Epithelial cell of proximal tubule (primary cell): ENCODE measurements around the gene INTS3. TPM values are rescaled to one million over a fixed set of nuclear protein-coding genes. Genes with fewer than 3 reads are reported as not detected.
"Not testable (repeated sequence)": the region's sequence is repeated elsewhere in the genome, so short reads cannot be mapped to it uniquely, and the experiment has no call there.

Source experiments
- DNase-seq: peaks from one replicate; pipeline ENCODE4 v3.0.0-alpha.2; 2011; ENCODE audit warnings: low read depth
- H3K4me3 ChIP-seq: 2 replicates; pipeline ENCODE4 v1.5.1; 2011; ENCODE audit warnings: low read depth, mild to moderate bottlenecking, low read length
- total RNA-seq: library from RNA; depleted of rRNA; stranded (reverse); fragments of >200 nt; gene quantifications from 2 replicates; pipeline ENCODE4 v1.2.3, GENCODE V29; 2015
- TF ChIP-seq, protein P1 (sequence below): conservative IDR thresholded peaks from 2 replicates; pipeline ENCODE4 v1.5.1; 2012; ENCODE audit warnings: low read depth, mild to moderate bottlenecking, low read length

Gene INTS3
- total RNA-seq, 1 donor from 2014 or later: 30.3 TPM

DNA sequence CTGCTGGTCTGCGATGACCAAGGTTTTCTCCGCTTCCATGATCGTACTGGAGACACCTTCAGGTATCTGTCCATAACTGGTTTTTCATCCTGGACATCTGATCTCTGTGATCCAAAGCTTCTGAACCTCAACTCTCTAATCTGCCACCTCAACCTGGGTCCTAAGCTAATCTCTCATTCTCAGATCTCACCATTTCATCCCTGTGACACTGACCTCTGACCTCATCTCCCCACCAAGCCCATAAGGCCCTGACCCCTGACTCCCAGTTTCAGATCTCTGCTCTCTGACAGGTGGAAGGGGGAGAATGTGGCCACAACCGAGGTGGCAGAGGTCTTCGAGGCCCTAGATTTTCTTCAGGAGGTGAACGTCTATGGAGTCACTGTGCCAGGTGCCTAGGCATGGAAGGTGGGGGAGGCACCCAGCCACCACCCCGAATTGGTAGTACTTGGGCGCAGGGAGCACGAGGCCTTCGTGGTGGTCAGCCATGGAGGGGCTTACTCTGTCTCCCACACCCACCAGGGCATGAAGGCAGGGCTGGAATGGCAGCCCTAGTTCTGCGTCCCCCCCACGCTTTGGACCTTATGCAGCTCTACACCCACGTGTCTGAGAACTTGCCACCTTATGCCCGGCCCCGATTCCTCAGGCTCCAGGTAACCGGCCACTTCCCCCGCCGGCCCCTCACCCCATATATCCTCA, 51.1 kb downstream of the INTS3 start:
- TF ChIP-seq, protein P1, sequence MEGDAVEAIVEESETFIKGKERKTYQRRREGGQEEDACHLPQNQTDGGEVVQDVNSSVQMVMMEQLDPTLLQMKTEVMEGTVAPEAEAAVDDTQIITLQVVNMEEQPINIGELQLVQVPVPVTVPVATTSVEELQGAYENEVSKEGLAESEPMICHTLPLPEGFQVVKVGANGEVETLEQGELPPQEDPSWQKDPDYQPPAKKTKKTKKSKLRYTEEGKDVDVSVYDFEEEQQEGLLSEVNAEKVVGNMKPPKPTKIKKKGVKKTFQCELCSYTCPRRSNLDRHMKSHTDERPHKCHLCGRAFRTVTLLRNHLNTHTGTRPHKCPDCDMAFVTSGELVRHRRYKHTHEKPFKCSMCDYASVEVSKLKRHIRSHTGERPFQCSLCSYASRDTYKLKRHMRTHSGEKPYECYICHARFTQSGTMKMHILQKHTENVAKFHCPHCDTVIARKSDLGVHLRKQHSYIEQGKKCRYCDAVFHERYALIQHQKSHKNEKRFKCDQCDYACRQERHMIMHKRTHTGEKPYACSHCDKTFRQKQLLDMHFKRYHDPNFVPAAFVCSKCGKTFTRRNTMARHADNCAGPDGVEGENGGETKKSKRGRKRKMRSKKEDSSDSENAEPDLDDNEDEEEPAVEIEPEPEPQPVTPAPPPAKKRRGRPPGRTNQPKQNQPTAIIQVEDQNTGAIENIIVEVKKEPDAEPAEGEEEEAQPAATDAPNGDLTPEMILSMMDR: no peak
- H3K4me3 ChIP-seq: no peak overlapping the region
- no peak for DNase-seq

GRCh38 chr1:153779781-153780541, 52.1 kb downstream of the INTS3 start:
- H3K4me3 ChIP-seq: no peak overlapping the region
- TF ChIP-seq, protein P1: no peak
- no peak for DNase-seq

DNA sequence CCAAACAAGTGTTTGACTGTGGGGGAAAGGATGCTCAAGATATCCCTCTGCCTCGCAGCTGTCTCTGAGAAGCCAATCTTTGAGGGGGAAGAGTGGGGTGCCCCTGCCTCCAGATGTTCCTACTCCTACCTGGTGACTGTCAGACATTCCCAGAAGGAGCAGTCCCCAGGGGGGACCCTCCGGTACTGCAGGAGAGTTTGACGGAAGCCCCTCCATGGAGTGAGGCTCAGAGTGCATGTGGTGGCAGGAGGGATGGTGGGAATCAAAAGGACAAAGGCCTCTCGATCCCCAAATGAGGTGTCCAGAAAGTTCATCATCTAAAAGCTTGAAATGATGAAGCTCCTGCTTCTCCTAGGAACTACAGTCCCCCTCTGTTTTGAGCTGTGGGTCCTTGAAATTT, 52.7 kb downstream of the INTS3 start:
- H3K4me3 ChIP-seq: no peak overlapping the region
- DNase-seq: no peak
- TF ChIP-seq, protein P1: no peak

- peak overlapping the region; percentile 75 for H3K4me3 ChIP-seq
- DNase-seq: not testable (repeated sequence)
These were observed 54.8 kb downstream of the INTS3 start for GRCh38 chr1:153782648-153783047.

DNA sequence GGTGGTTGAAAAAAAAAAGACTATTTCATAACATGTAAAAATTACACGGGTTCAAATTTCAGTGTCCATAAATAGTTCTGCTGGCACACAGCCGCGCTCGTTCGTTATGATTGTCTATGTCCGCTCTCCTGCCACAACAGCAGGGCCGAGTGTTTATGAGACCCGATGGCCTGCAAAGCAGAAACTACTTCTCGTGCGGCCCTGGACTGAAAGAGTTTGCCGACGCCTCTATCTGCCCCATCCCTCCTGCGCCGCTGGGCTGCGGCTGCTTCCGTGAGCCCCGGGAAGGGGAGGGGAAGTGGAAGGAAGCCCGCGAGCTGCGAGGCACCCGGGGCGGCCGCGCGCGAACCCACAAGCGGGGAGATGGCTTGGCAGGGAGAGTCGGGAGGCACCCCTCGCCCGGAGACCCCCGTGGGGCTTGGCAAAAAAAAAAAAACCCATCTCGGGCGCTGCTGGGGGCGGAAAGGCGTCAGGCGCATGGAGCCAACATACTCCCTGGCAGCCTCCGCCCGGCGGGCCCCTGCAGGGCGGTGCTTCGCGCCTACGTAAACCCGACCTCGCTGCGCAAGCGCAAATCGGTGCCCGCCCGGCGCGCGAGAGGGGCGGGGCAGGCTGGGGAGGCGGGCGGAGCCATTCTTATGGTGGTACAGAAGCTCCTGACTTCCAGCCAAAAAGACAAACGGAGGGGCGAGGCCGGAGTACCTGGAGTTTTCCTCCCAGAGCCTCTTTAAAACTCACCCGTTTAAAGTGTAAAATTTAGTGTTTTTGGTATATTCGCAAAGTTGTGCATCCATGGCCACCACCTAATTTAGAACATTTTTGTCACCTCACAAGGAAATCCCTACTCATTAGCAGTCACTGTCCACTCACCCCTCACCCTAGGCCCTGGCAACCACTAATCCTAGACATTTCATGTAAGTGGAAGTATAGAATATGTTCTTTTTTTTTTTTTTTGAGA, 55.7 kb downstream of the INTS3 start:
- peak overlapping the region; percentile 75 for H3K4me3 ChIP-seq
- TF ChIP-seq, protein P1: no peak
- DNase-seq: no peak

DNA sequence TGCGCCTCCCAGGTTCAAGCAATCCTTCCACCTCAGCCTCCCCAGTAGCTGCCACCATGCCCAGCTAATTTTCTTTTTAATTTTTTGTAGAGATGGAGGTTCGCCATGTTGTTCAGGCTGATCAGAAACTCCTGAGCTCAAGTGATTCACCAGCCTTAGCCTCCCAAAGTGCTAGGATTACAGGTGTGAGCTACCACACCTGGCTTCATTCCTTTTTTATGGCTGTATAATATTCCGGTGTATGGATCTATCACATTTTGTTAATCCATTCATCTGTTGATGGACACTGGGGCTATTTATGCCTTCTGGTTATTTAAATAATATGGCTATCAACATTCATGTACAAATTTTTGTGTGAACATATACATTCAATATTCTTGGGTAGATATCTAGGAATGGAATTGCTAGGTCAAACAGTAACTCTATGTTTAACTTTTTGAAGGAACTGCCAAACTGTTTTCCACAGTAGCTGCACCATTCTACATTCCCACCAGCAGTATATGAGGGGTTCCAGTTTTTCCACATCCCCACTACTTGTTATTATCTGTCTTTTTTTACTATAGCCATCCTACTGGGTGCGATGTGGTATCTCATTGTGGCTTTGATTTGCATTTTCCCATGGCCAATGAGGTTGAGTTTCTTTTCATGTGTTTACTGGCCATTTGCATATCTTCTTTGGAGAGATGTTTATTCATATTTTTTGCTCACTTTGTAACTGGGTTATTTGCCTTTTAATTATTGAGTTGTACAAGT, 58.4 kb downstream of the INTS3 start:
- DNase-seq: no peak
- no peak overlapping the region for H3K4me3 ChIP-seq
- TF ChIP-seq, protein P1: no peak
